UCSD-AML1 (cell line): ENCODE results near the gene TMA7B.

Experiments used
- DNase-seq: peaks from one replicate; lab custom pipeline; 2025; ENCODE audit not compliant: unreplicated experiment; lab: John Stamatoyannopoulos, UW

Gene TMA7B

GRCh38 chr22:39959640-39960447 is at the start of gene TMA7B:
Gene TMA7B (plus strand): TSS chr22:39960397. CDS start chr22:39964375, 3,978 bp downstream.
- DNase-seq, result peak; percentile 68

- DNase-seq, result no peak
Measured at GRCh38 chr22:39910876-39911613, 49.2 kb upstream of the TMA7B start.

- no peak for DNase-seq
Measured at GRCh38 chr22:39913321-39913720, 46.9 kb upstream of the TMA7B start.

GRCh38 chr22:39913886-39914285 is 46.3 kb upstream of the TMA7B start:
- no peak for DNase-seq

GRCh38 chr22:39914584-39914983 is 45.6 kb upstream of the TMA7B start:
- DNase-seq, result no peak

- DNase-seq, result no peak
Measured at GRCh38 chr22:39915295-39915726, 44.9 kb upstream of the TMA7B start.

GRCh38 chr22:39916496-39916895 is 43.7 kb upstream of the TMA7B start:
- DNase-seq, result no peak

GRCh38 chr22:39917197-39917643 is 43.0 kb upstream of the TMA7B start:
- no peak for DNase-seq

- no peak for DNase-seq
Measured at GRCh38 chr22:39917776-39918495, 42.3 kb upstream of the TMA7B start.

GRCh38 chr22:39920134-39920743 is 40.0 kb upstream of the TMA7B start:
- no peak for DNase-seq

- DNase-seq, result no peak
Measured at GRCh38 chr22:39923696-39924095, 36.5 kb upstream of the TMA7B start.

GRCh38 chr22:39924286-39924685 is 35.9 kb upstream of the TMA7B start:
- no peak for DNase-seq

- no peak for DNase-seq
Measured at GRCh38 chr22:39925273-39925672, 34.9 kb upstream of the TMA7B start.

GRCh38 chr22:39925909-39926679 is 34.1 kb upstream of the TMA7B start:
- DNase-seq, result no peak

- DNase-seq, result no peak
Measured at GRCh38 chr22:39926753-39927152, 33.4 kb upstream of the TMA7B start.

- DNase-seq, result no peak
Measured at GRCh38 chr22:39927544-39927943, 32.7 kb upstream of the TMA7B start.

GRCh38 chr22:39928536-39929520 is 31.4 kb upstream of the TMA7B start:
- no peak for DNase-seq

- DNase-seq, result no peak
Measured at GRCh38 chr22:39931251-39931650, 28.9 kb upstream of the TMA7B start.

GRCh38 chr22:39932166-39932565 is 28.0 kb upstream of the TMA7B start:
- DNase-seq, result no peak
